ENCODE measurements around the gene CACNA2D2.

CACNA2D2 gene

GRCh38 chr3:50502225-50502583 is 1.2 kb downstream of the CACNA2D2 start:
- no peak for DNase-seq (ENCODE audit: low read depth in 2 of 2)

- no peak for DNase-seq (ENCODE audit: low read depth in 2 of 2)
Observed at GRCh38 chr3:50495609-50496423, 7.6 kb downstream of the CACNA2D2 start.

GRCh38 chr3:50494126-50494525 is 9.3 kb downstream of the CACNA2D2 start:
- no peak for DNase-seq (ENCODE audit: low read depth in 2 of 2)

GRCh38 chr3:50493623-50494022 is 9.8 kb downstream of the CACNA2D2 start:
- DNase-seq (ENCODE audit: low read depth in 2 of 2), result no peak

- no peak for DNase-seq (ENCODE audit: low read depth in 2 of 2)
Observed at GRCh38 chr3:50493086-50493485, 10.3 kb downstream of the CACNA2D2 start.

- no peak for DNase-seq (ENCODE audit: low read depth in 2 of 2)
Observed at GRCh38 chr3:50491023-50491422, 12.4 kb downstream of the CACNA2D2 start.

- DNase-seq (ENCODE audit: low read depth in 2 of 2), result no peak
Observed at GRCh38 chr3:50490424-50490823, 13.0 kb downstream of the CACNA2D2 start.

- no peak for DNase-seq (ENCODE audit: low read depth in 2 of 2)
Observed at GRCh38 chr3:50487181-50487580, 16.3 kb downstream of the CACNA2D2 start.

GRCh38 chr3:50486219-50486888 is 17.1 kb downstream of the CACNA2D2 start:
- peak in 1 of 2 experiments; percentile 6 for DNase-seq (ENCODE audit: low read depth in 2 of 2)

- no peak for DNase-seq (ENCODE audit: low read depth in 2 of 2)
Observed at GRCh38 chr3:50484722-50485121, 18.7 kb downstream of the CACNA2D2 start.

GRCh38 chr3:50483374-50483773 is 20.1 kb downstream of the CACNA2D2 start:
- no peak for DNase-seq (ENCODE audit: low read depth in 2 of 2)

- DNase-seq (ENCODE audit: low read depth in 2 of 2), result no peak
Observed at GRCh38 chr3:50481992-50482391, 21.4 kb downstream of the CACNA2D2 start.

- no peak for DNase-seq (ENCODE audit: low read depth in 2 of 2)
Observed at GRCh38 chr3:50480471-50480870, 23.0 kb downstream of the CACNA2D2 start.

- no peak for DNase-seq (ENCODE audit: low read depth in 2 of 2)
Observed at GRCh38 chr3:50479523-50479922, 23.9 kb downstream of the CACNA2D2 start.

- no peak for DNase-seq (ENCODE audit: low read depth in 2 of 2)
Observed at GRCh38 chr3:50478671-50479260, 24.7 kb downstream of the CACNA2D2 start.

GRCh38 chr3:50478051-50478450 is 25.4 kb downstream of the CACNA2D2 start:
- DNase-seq (ENCODE audit: low read depth in 2 of 2), result no peak

GRCh38 chr3:50475348-50475747 is 28.1 kb downstream of the CACNA2D2 start:
- DNase-seq (ENCODE audit: low read depth in 2 of 2), result no peak

GRCh38 chr3:50474717-50475116 is 28.7 kb downstream of the CACNA2D2 start:
- DNase-seq (ENCODE audit: low read depth in 2 of 2), result no peak

- DNase-seq (ENCODE audit: low read depth in 2 of 2), result no peak
Observed at GRCh38 chr3:50473768-50474167, 29.7 kb downstream of the CACNA2D2 start.

GRCh38 chr3:50472958-50473357 is 30.5 kb downstream of the CACNA2D2 start:
- no peak for DNase-seq (ENCODE audit: low read depth in 2 of 2)

GRCh38 chr3:50470658-50471057 is 32.8 kb downstream of the CACNA2D2 start:
- DNase-seq (ENCODE audit: low read depth in 2 of 2), result no peak

GRCh38 chr3:50467919-50468318 is 35.5 kb downstream of the CACNA2D2 start:
- no peak for DNase-seq (ENCODE audit: low read depth in 2 of 2)

- DNase-seq (ENCODE audit: low read depth in 2 of 2), result no peak
Observed at GRCh38 chr3:50466177-50466576, 37.3 kb downstream of the CACNA2D2 start.

Measured in fibroblast of skin of left quadriceps (primary cell).